ENCODE results near the gene ATP1B4.

- no peak for TF ChIP-seq USF1 (IDR thresholded peaks at IDR 0.05; ENCODE audit: borderline replicate concordance, low read depth)
- TF ChIP-seq SIN3A (IDR thresholded peaks at IDR 0.05; ENCODE audit: borderline replicate concordance, low read depth, low read length): no peak
Measured at GRCh38 chrX:120332394-120332793, 29.5 kb upstream of the ATP1B4 start.
